Measurements from ENCODE around the gene RMND1.

Gene RMND1

DNA sequence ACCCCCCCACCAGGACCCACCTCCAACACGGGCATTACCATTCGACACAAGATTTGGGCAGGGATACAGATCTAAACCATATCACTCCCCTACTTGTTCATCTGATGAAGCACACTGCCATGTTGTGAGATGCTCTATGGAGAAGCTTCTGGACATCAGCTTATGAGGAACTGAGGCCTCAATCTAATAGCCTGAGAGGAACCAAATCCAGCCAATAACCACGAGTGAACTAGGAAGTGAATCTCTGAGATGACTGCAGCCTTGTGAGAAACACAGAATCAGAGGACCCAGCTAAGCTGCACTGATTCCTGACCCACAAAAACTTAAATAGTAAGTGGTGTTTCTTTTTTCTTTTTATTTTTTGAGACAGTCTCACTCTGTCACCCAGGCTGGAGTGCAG lies 39.0 kb downstream of the RMND1 start:
- Histone ChIP-seq H3K79me2 (ENCODE audit: insufficient read depth, low read depth) (no peaks in the 10 kb centered on the region), H2AFZ (ENCODE audit: low read depth) (no peak overlapping the region), H3K27me3 (ENCODE audit: insufficient read depth, low read depth) (no peaks in the 10 kb centered on the region), H3K4me1 (ENCODE audit: low read depth, poor library complexity, severe bottlenecking) (no peaks in the 10 kb centered on the region), H3K4me2 (no peak overlapping the region), H3K27ac (no peak overlapping the region), H3K36me3 (ENCODE audit: insufficient read depth) (no peaks in the 10 kb centered on the region), H3K4me3 (IDR thresholded peaks at IDR 0.05; ENCODE audit: insufficient read depth, low read depth, low read length) (no peak overlapping the region), H3K9ac (no peak overlapping the region), H4K20me1 (ENCODE audit: insufficient read depth) (no peaks in the 10 kb centered on the region)
- TF ChIP-seq, protein P1, sequence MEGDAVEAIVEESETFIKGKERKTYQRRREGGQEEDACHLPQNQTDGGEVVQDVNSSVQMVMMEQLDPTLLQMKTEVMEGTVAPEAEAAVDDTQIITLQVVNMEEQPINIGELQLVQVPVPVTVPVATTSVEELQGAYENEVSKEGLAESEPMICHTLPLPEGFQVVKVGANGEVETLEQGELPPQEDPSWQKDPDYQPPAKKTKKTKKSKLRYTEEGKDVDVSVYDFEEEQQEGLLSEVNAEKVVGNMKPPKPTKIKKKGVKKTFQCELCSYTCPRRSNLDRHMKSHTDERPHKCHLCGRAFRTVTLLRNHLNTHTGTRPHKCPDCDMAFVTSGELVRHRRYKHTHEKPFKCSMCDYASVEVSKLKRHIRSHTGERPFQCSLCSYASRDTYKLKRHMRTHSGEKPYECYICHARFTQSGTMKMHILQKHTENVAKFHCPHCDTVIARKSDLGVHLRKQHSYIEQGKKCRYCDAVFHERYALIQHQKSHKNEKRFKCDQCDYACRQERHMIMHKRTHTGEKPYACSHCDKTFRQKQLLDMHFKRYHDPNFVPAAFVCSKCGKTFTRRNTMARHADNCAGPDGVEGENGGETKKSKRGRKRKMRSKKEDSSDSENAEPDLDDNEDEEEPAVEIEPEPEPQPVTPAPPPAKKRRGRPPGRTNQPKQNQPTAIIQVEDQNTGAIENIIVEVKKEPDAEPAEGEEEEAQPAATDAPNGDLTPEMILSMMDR (conservative IDR thresholded peaks at IDR 0.05; ENCODE audit: low read depth, low read length) = no peak

DNA sequence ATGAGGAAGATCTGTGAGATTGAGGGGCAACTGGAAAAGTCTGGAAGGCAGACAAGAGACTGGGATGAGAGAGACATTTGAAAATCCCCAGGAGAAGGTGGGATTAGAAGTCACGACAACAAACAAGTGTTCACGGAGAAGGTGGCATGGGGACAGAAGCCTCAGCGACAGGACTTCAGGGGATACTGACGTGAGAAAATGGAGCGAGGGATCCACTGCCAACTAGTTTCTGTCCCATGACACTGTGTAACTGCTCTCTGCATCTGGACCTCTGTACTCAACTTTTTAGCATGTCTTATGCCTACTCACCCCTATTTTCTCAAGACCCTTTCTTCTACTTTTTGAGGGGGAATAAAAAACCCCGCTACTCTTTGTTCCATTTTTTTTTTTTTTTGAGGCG lies 42.2 kb downstream of the RMND1 start:
- Histone ChIP-seq H3K27ac (no peak overlapping the region), H3K27me3 (ENCODE audit: insufficient read depth, low read depth) (no peaks in the 10 kb centered on the region), H3K4me2 (no peak overlapping the region), H3K9ac (no peak overlapping the region), H2AFZ (ENCODE audit: low read depth) (no peak overlapping the region), H4K20me1 (ENCODE audit: insufficient read depth) (no peaks in the 10 kb centered on the region), H3K79me2 (ENCODE audit: insufficient read depth, low read depth) (no peaks in the 10 kb centered on the region), H3K36me3 (ENCODE audit: insufficient read depth) (no peaks in the 10 kb centered on the region), H3K4me1 (ENCODE audit: low read depth, poor library complexity, severe bottlenecking) (no peaks in the 10 kb centered on the region), H3K4me3 (IDR thresholded peaks at IDR 0.05; ENCODE audit: insufficient read depth, low read depth, low read length) (no peak overlapping the region)
- TF ChIP-seq, protein P1 (conservative IDR thresholded peaks at IDR 0.05; ENCODE audit: low read depth, low read length) = no peak

DNA sequence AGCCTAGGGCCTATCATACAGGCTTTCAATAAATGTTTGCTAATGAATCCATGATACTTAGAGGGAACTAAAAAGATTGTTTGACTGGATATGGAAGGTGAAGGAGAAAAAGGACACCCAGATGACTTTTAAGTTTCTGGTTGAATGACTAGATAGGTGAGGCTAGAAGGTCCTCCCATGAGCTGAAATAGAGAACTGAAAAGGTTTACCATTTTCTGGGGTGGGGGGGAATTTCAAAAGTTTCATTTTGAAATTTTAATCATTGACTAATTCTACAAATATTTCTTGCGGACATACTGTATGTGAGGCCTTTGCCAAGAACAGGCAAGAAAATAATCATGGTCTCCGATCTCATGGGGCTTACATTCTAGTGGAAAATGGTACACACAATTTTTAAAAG lies 42.7 kb downstream of the RMND1 start:
- TF ChIP-seq, protein P1 (conservative IDR thresholded peaks at IDR 0.05; ENCODE audit: low read depth, low read length) = no peak
- Histone ChIP-seq H3K4me3 (IDR thresholded peaks at IDR 0.05; ENCODE audit: insufficient read depth, low read depth, low read length) (no peak overlapping the region), H3K27ac (no peak overlapping the region), H3K36me3 (ENCODE audit: insufficient read depth) (no peaks in the 10 kb centered on the region), H3K79me2 (ENCODE audit: insufficient read depth, low read depth) (no peaks in the 10 kb centered on the region), H3K4me1 (ENCODE audit: low read depth, poor library complexity, severe bottlenecking) (no peaks in the 10 kb centered on the region), H2AFZ (ENCODE audit: low read depth) (no peak overlapping the region), H3K27me3 (ENCODE audit: insufficient read depth, low read depth) (no peaks in the 10 kb centered on the region), H4K20me1 (ENCODE audit: insufficient read depth) (no peaks in the 10 kb centered on the region), H3K4me2 (no peak overlapping the region), H3K9ac (no peak overlapping the region)

DNA sequence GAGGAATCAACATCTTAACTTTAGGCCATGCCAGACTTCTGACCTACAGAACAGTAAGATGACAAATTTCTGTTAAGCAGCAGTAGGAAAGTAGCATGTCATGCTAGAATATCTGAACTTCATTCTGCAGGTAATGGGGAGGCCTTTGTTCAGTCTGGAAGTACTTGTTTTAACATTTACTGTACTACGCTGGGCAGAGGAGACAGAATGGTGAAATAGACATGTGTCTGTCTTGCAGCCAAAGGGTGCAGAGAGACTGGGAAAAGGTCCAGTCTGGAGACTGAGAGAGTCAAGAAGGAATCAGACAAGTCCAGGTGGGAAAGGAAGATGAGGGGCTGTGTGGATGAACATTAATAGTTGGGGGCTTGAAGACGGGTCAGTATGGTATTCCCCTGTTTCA lies 43.1 kb downstream of the RMND1 start:
- no peaks in the 10 kb centered on the region for H3K27me3 ChIP-seq (ENCODE audit: insufficient read depth, low read depth)
- H3K79me2 ChIP-seq (ENCODE audit: insufficient read depth, low read depth) = no peaks in the 10 kb centered on the region
- H3K4me3 ChIP-seq (IDR thresholded peaks at IDR 0.05; ENCODE audit: insufficient read depth, low read depth, low read length) = no peak overlapping the region
- no peaks in the 10 kb centered on the region for H4K20me1 ChIP-seq (ENCODE audit: insufficient read depth)
- H2AFZ ChIP-seq (ENCODE audit: low read depth) = no peak overlapping the region
- TF ChIP-seq, protein P1 (conservative IDR thresholded peaks at IDR 0.05; ENCODE audit: low read depth, low read length) = no peak
- no peaks in the 10 kb centered on the region for H3K36me3 ChIP-seq (ENCODE audit: insufficient read depth)
- no peak overlapping the region for H3K27ac ChIP-seq
- no peak overlapping the region for H3K9ac ChIP-seq
- H3K4me1 ChIP-seq (ENCODE audit: low read depth, poor library complexity, severe bottlenecking) = no peaks in the 10 kb centered on the region
- no peak overlapping the region for H3K4me2 ChIP-seq
